Putamen (tissue), 1 donor: ENCODE data around the gene PTGFR.

Experiments used
- DNase-seq: peaks from one replicate; pipeline ENCODE4 v3.0.0-alpha.2; 2016; ENCODE audit warnings: low spot score

The PTGFR gene

GRCh38 chr1:78490861-78491450 lies at the start of gene PTGFR:
Gene PTGFR, plus strand, starts transcription at chr1:78490974. Its CDS starts 1,770 bp downstream, at chr1:78492744.
- no peak for DNase-seq

DNA sequence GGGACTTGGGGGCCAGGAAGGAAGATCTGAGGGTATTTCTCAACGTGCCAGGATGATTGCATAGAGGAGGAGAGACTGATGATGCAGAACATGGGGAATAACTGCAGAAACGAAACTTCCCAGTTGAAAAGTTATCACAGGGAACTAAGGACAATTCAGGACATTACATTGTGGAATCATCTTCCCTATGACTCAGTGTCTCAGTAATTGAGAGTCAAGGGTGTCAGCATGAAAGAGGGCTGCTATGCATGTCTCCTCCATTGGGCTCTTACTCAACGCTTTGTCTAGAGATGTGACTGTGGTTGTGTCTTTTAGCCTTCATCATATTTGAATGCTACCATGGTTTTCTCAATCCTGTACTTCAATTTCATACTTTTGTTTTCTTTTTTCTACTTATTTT lies 48.9 kb upstream of the PTGFR start:
- no peak for DNase-seq

GRCh38 chr1:78447086-78447485 lies 43.7 kb upstream of the PTGFR start:
- no peak for DNase-seq

DNA sequence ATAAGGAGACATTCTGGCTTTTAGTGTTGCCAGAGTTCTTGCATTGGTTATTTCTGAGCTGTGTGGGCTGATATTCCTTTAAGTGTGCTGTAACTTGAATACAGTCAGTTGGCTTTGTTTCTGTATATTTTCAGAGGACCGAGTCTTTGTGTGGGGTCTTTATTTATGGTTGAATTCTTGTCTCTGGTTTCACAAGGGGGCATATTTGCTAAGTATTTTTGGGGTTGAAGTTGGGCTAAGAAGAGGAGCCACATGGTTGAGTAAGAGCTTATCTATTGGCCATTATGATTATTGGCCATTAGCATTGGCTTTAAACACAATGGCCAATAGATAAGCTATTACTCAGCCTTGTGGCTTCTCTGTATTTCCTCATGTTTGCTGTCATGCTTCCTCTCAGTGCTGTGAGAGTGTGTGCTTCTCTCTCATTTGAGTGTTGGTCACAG lies 26.3 kb upstream of the PTGFR start:
- no peak for DNase-seq

DNA sequence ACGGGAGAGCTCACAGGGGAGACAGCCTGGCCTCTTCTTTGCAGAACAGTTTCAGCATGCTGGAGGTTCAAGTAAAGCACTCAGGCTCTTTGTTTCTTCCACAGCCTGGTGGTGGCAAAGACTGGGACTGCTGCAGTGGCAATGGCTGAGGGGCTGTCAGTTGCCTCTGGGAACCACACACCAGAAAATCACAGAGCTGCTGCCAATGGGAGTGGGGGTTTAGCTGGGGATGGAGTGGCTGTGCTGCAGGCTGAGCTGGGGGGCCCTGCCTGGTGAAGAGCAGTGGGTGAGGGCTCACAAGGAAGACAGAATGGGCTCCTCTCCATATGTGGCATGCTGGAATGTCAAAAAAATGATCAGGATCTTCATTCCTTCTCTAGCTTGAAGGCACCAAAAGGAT lies 25.6 kb upstream of the PTGFR start:
- DNase-seq = no peak

DNA sequence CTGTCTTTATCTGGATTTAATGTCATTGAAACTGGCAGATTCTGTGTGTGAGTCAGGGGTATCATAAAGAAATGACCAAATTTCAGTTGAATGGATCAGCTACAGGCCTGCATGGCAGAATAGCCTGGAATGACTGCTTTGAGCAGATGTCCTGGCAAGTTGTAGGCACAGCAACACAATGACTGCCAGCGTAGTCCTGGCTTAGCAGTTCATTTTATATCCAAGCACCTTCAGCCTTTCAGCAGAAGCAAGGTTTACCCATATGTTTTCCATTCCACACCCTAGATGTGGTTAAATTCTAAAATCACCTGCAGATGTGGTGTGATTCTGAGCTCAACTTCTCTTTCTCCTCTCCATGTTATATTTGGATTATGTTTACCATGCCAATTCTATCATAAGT lies 22.3 kb upstream of the PTGFR start:
- DNase-seq = no peak

- no peak for DNase-seq
Observed at GRCh38 chr1:78469576-78469975, 21.2 kb upstream of the PTGFR start.

DNA sequence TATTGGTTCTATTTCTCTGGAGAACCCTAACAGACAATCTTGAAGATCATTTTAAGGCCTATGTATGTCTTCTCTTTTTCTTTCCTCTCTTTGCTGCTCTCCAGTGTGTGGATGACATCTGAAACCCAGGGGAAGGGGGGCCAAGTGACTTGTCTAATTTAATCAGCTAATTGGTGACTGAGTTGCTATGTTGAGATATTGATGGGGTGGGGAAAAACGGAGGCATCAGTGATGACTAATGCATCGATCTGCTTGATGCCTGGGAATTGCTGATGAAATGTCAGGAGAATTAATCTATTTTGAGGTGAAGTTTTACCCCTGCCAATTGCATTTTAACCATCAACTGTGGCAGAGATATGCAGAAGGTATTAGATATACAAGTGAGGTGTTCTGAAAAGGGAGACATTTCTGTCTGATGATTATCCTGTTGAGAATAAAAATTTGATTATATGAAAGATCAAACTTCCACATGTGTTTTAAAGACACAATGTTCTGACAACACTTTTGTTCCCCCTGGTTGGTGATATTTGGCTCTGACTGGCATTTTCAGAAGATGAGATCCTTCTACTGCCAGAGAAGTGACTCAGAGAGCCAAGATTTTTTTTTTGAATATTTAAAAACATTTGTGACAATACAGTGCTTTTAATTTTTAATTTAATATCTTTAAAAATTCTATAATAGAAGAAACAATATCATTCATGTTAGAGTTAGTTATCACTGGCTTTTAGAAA lies 18.7 kb upstream of the PTGFR start:
- DNase-seq = no peak

GRCh38 chr1:78472851-78473496 lies 17.8 kb upstream of the PTGFR start:
- no peak for DNase-seq

DNA sequence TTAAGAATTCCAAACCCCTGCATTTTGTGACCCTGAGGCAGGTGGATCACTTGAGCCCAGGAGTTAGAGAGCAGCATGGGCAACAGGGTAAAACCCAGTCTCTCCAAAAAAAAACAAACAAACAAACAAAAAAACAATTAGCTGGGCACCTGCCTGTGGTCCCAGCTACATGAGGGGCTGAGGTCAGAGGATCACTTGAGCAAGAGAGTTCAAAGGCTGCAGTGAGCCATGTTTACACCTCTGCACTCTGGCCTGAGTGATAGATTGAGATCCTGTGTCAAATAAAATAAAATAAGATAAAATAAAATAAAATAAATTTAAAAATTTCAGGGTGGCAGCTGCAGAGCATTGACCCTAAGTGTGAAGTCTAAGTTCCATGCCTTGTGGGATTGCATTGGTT lies 16.7 kb upstream of the PTGFR start:
- DNase-seq = no peak

- no peak for DNase-seq
Observed at GRCh38 chr1:78475888-78476610, 14.7 kb upstream of the PTGFR start.

DNA sequence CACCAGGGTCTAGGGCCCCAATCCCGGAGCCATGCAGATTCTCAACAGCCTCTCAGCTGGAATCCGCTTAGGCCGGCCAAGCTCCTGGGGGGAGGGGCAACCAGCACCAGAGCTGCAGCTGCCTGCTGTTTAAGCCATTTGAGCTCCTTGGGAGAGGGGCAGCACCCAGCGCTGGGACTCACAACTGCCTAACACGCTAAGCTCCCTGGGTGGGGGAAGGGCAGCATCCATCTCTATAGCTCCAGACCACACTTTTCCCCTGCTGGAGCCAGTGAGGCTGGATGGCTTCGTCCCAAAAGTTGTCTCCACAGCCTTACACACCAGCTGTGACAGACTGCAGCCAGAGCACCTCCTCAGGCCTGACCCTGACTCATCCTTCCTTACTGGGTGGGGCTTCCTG lies 6.9 kb upstream of the PTGFR start:
- DNase-seq = no peak

GRCh38 chr1:78491451-78492071 lies 787 bp downstream of the PTGFR start:
- no peak for DNase-seq

- DNase-seq = no peak
Observed at GRCh38 chr1:78492386-78492950, 1.7 kb downstream of the PTGFR start.

- no peak for DNase-seq
Observed at GRCh38 chr1:78493451-78493850, 2.7 kb downstream of the PTGFR start.

DNA sequence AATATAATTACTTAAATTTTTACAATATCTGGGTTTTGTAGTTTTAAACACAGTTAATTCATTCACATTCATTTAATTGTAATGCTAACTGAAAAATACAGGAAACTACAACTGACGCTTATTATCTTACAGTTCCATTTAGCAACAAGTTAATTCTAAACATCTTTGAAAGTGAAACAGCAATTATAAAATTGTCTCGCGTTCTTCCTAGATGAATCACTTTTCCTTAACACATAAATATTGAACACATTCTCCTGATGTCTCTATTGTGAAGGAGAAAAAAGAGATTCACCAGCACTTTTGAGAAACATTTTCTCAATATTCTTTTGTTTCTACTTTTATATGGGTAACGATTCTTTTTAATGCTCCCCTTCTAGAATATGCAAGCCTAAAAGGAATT lies 6.4 kb downstream of the PTGFR start:
- DNase-seq = no peak

DNA sequence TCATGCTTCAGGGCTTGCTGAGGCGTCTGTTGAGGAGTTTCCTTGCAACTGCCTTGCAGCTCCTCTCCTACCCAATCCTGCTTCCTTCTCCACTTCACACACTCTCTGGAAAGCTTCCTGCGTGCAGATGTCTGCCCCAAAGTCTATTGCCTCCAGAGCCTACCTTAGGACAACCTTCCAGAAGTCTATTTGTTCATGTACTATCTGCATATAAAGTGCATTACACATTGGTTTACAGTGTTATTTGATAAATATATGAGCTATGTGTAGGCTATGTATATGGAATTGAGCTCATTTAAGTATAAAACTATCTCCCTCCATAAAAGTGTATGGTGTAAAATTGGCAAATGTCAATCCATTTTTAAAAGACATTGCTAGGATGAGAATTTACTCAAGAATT lies 9.8 kb downstream of the PTGFR start:
- DNase-seq = no peak

GRCh38 chr1:78501203-78501602 lies 10.4 kb downstream of the PTGFR start:
- no peak for DNase-seq

DNA sequence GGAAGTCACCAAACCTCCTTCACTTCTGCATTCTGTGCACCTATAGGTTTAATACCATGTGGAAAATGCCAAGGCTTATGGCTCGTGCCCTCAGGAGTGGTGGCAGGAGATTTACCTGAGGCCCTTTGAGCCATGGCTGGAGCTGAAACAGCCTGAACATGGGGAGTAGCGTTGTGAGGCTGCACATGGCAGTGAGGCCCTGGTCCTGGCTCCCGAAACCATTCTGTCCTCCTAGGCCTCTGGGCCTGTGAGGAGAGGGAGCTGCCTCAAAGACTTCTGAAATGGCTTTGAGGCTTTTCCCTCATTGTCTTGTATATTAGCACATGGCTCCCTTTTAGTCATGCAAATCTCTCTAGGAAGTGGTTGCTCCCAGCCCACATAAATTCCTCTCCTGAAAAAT lies 20.6 kb downstream of the PTGFR start:
- DNase-seq = no peak

DNA sequence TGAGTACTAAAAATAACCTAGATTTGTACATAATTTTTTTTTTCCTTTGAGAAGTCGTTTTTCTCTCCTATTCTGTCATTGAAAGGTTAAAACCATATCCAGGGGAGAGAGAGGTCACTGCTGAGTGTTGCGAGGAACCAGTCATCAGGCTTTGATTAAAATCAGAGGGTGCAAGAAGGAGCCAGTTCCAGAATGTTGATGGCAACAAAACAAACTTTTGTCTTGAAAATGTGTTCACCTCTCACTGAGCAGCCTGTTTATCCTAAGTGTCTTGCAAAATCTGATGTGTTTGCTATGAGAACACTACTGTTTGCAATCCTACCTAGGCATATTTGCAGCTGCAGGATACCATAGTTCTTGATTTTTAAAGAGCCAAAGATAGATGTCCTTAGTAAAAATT lies 25.9 kb downstream of the PTGFR start:
- no peak for DNase-seq

- no peak for DNase-seq
Observed at GRCh38 chr1:78519446-78519845, 28.7 kb downstream of the PTGFR start.

- DNase-seq = no peak
Observed at GRCh38 chr1:78520216-78520615, 29.4 kb downstream of the PTGFR start.
